Suprapubic skin (tissue), 4 donors: ENCODE measurements around the gene WDFY2. TPM values are rescaled to one million over a fixed set of nuclear protein-coding genes. Genes with fewer than 3 reads are reported as not detected.
A peak's percentile ranks its signal among the peaks of the same experiment; 100 is the strongest.

ENCODE experiments used
- DNase-seq, 2 donors: peaks; one replicate each; pipeline ENCODE4 v3.0.0-alpha.2; 2019; ENCODE audit warnings: low spot score in 2 of 2
- H3K27ac ChIP-seq: fragments of 200-600 bp; sonication (generic); one replicate; pipeline ENCODE4 v1.5.1; 2019
- H3K27me3 ChIP-seq: fragments of 200-600 bp; sonication (generic); one replicate; pipeline ENCODE4 v1.5.1; 2019
- H3K36me3 ChIP-seq: fragments of 200-600 bp; sonication (generic); one replicate; pipeline ENCODE4 v1.5.1; 2019
- H3K4me1 ChIP-seq: fragments of 200-600 bp; sonication (generic); one replicate; pipeline ENCODE4 v1.5.1; 2019
- H3K4me3 ChIP-seq: fragments of 200-600 bp; sonication (generic); one replicate; pipeline ENCODE4 v1.5.1; 2019; ENCODE audit warnings: mild to moderate bottlenecking
- H3K9me3 ChIP-seq: fragments of 200-600 bp; sonication (generic); one replicate; pipeline ENCODE4 v1.5.1; 2019
- EP300 ChIP-seq: sonication (generic); formaldehyde crosslinking; IDR thresholded peaks from one replicate; pipeline ENCODE4 v1.6.1; 2017; ENCODE audit warnings: antibody characterized with exemption
- POLR2A ChIP-seq, 2 donors: fragments of 450-650 bp; IDR thresholded peaks; one replicate each; pipeline ENCODE4 v1.6.1; 2017; ENCODE audit warnings: antibody characterized with exemption in 2 of 2, mild to moderate bottlenecking in 2 of 2, moderate library complexity in 2 of 2
- POLR2AphosphoS5 ChIP-seq, 3 donors: sonication (generic); formaldehyde crosslinking; IDR thresholded peaks; one replicate each; pipeline ENCODE4 v1.6.1; 2017; ENCODE audit warnings: antibody characterized with exemption in 3 of 3
- WGBS: methylation state at CpG from one replicate; pipeline ENCODE4 v1.1.5; 2018; 5-methylcytosine and 5-hydroxymethylcytosine counted together
- total RNA-seq, 4 donors: library from RNA; depleted of rRNA; stranded (reverse); fragments of >200 nt; gene quantifications; one replicate each; pipeline ENCODE4 v1.1.0, GENCODE V29; 2016
- TF ChIP-seq, protein P1 (sequence below), 2 donors: fragments of 200-600 bp in 1 of 2; fragments of 450-650 bp in 1 of 2; sonication (generic) in 1 of 2; IDR thresholded peaks; one replicate each; pipeline ENCODE4 v1.5.1; 2016 to 2019; ENCODE audit warnings: antibody characterized with exemption in 2 of 2, mild to moderate bottlenecking in 1 of 2, moderate library complexity in 1 of 2

Gene WDFY2
- total RNA-seq, 4 donors from 2014 or later, result 35.3 to 99.2 (median 40.4) TPM

DNA sequence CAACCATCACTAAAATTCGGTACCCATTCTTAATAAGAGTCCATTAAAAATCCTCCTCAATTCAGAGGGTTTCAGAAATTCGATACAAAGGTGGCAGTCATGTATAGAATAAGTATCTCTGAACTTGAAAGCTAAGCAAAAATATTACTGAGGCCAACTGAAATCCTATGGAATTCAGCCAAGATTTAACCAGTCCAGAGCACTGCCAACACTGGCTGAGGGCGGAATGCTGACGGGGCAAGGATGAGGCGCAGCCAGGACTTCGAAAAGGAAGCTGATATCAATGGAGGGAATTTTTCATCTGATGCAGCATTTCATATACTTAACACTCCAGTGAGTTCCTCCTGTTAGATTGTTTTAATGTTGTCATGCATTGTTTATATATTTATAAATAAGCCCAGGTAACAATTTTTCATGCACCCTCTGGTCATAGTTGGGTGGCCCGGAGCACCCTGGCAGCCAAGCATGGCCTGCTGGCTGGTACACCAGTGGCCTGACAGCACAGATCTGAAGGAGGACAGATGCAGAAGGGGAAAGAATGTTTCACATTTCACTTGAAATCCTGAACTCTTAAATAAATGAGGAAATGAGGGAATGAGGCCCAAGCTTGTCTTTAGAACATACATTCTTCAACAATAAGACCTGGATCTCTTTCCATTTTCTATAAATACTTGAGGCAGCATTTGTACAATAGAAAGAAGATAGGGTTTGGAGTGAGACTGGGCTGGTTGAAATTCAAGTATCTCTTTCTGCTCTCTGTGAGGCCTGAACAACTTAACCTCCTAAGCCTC, 41.5 kb downstream of the WDFY2 start:
- WGBS, result 43% methylated on average over 7 of the region's 7 CpGs
- no peaks in the 10 kb centered on the region for H3K9me3 ChIP-seq
- H3K36me3 ChIP-seq, result no peaks in the 10 kb centered on the region
- H3K4me3 ChIP-seq, result no peak overlapping the region
- H3K27ac ChIP-seq, result peak overlapping the region; percentile 54
- DNase-seq, result no peak
- peaks cover 70% of the 10 kb centered on the region for H3K4me1 ChIP-seq
- TF ChIP-seq POLR2AphosphoS5 (IDR thresholded peaks at IDR 0.05) (no peak), POLR2A (IDR thresholded peaks at IDR 0.05) (no peak), EP300 (no peak)
- TF ChIP-seq, protein P1, sequence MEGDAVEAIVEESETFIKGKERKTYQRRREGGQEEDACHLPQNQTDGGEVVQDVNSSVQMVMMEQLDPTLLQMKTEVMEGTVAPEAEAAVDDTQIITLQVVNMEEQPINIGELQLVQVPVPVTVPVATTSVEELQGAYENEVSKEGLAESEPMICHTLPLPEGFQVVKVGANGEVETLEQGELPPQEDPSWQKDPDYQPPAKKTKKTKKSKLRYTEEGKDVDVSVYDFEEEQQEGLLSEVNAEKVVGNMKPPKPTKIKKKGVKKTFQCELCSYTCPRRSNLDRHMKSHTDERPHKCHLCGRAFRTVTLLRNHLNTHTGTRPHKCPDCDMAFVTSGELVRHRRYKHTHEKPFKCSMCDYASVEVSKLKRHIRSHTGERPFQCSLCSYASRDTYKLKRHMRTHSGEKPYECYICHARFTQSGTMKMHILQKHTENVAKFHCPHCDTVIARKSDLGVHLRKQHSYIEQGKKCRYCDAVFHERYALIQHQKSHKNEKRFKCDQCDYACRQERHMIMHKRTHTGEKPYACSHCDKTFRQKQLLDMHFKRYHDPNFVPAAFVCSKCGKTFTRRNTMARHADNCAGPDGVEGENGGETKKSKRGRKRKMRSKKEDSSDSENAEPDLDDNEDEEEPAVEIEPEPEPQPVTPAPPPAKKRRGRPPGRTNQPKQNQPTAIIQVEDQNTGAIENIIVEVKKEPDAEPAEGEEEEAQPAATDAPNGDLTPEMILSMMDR (IDR thresholded peaks at IDR 0.05), result no peak
- H3K27me3 ChIP-seq, result no peaks in the 10 kb centered on the region

- Histone ChIP-seq H3K27ac (peak overlapping the region; percentile 54), H3K4me3 (no peak overlapping the region), H3K27me3 (no peaks in the 10 kb centered on the region), H3K36me3 (no peaks in the 10 kb centered on the region), H3K9me3 (no peaks in the 10 kb centered on the region), H3K4me1 (peaks cover 70% of the 10 kb centered on the region)
- DNase-seq, result no peak
- 18% methylated on average over 1 of the region's 3 CpGs for WGBS
- TF ChIP-seq POLR2A (IDR thresholded peaks at IDR 0.05) (no peak), EP300 (no peak), POLR2AphosphoS5 (IDR thresholded peaks at IDR 0.05) (no peak)
- TF ChIP-seq, protein P1 (IDR thresholded peaks at IDR 0.05), result no peak
Measured at GRCh38 chr13:51626749-51627148, 42.5 kb downstream of the WDFY2 start.

DNA sequence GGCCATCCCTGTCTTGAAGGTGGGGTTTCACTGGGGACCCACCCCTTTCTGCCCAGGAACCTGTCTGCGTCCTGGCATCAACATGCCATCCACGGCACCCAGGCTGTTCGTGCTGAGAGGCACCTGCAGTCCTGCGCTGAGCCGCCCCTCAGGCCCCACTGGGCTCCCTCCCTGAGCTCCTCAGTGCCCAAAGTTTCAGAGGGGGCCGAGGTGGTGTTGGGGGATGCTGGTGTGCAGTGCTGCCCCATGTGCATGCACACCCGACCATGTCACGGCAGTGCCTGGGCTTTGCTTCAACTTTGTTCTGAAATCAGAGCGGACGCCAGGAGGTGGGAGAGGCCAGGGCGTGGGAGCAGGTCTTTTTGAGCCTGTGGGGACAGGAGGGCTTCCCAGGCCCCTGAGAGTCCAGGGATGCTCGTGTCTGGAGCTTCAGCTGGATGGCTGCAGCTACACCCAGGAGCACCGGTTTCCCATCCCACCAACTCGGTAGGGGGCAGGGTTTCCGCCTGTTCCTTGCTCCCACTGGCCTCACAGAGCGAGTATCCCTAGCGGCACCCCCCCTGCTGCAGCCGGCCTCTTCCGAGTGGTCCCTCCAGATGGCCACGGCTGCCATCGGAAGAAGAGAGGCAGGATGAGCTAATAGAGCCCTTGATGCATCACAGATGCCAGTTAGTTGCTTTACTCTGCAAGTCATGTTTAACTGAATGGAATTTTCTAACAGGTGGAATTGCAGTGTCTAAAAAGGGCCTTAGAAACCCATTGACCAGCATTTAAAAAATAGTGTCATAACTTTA, 44.0 kb downstream of the WDFY2 start:
- H3K27ac ChIP-seq, result no peak overlapping the region
- no peak for DNase-seq
- TF ChIP-seq EP300, result no peak
- TF ChIP-seq POLR2A (IDR thresholded peaks at IDR 0.05), result no peak
- TF ChIP-seq POLR2AphosphoS5 (IDR thresholded peaks at IDR 0.05), result no peak
- H3K36me3 ChIP-seq, result no peaks in the 10 kb centered on the region
- H3K27me3 ChIP-seq, result no peaks in the 10 kb centered on the region
- 76% methylated on average over 11 of the region's 21 CpGs for WGBS
- H3K4me3 ChIP-seq, result no peak overlapping the region
- no peaks in the 10 kb centered on the region for H3K9me3 ChIP-seq
- peaks cover 75% of the 10 kb centered on the region for H3K4me1 ChIP-seq

- H3K27ac ChIP-seq, result no peak overlapping the region
- H3K9me3 ChIP-seq, result no peaks in the 10 kb centered on the region
- H3K36me3 ChIP-seq, result no peaks in the 10 kb centered on the region
- 53% methylated on average over 2 of the region's 2 CpGs for WGBS
- no peak overlapping the region for H3K4me3 ChIP-seq
- no peaks in the 10 kb centered on the region for H3K27me3 ChIP-seq
- peaks cover 67% of the 10 kb centered on the region for H3K4me1 ChIP-seq
- TF ChIP-seq EP300, result no peak
- no peak for TF ChIP-seq POLR2AphosphoS5 (IDR thresholded peaks at IDR 0.05)
- TF ChIP-seq, protein P1 (IDR thresholded peaks at IDR 0.05), result no peak
- no peak for TF ChIP-seq POLR2A (IDR thresholded peaks at IDR 0.05)
- DNase-seq, result no peak
Measured at GRCh38 chr13:51629491-51630287, 45.4 kb downstream of the WDFY2 start.

DNA sequence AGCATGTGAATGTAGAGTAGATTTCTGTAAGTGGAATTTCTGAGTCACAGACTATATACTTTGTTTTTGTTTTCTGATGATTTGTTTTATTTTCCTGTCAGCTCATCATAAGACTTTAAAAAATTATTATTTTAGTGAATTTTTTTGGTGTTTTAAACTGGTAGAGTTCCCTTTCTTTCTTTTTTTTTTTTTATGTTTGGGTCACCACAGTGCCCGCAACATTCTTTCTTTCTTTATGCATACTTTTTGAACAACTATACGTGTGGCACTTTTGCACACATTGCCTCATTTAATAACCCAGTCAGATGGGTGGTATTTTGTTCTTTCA, 46.0 kb downstream of the WDFY2 start:
- 88% methylated on average over 2 of the region's 2 CpGs for WGBS

More for the DNA sequence above, 46.0 kb downstream of the WDFY2 start:
- TF ChIP-seq, protein P1 (IDR thresholded peaks at IDR 0.05), result no peak
- no peak for TF ChIP-seq EP300
- Histone ChIP-seq H3K27ac (peak overlapping the region; percentile 40), H3K4me3 (no peak overlapping the region), H3K36me3 (no peaks in the 10 kb centered on the region), H3K9me3 (no peaks in the 10 kb centered on the region), H3K27me3 (no peaks in the 10 kb centered on the region), H3K4me1 (peaks cover 62% of the 10 kb centered on the region)
- no peak for DNase-seq
